Osteocyte (in vitro differentiated cells): ENCODE results near the gene NTN5. TPM values are rescaled to one million over a fixed set of nuclear protein-coding genes. Genes with fewer than 3 reads are reported as not detected.
A peak's percentile ranks its signal among the peaks of the same experiment; 100 is the strongest.
"Not testable (repeated sequence)": the region's sequence is repeated elsewhere in the genome, so short reads cannot be mapped to it uniquely, and the experiment has no call there.

ENCODE experiments used
- DNase-seq: peaks from one replicate; pipeline ENCODE4 v3.0.0; 2021; ENCODE audit warnings: mixed read lengths; ENCODE audit not compliant: unreplicated experiment; ENCODE audit errors: extremely low spot score
- H3K27ac Mint-ChIP-seq: one replicate; pipeline ENCODE4 v1.8.0; 2021; ENCODE audit warnings: mild to moderate bottlenecking, mixed read lengths; ENCODE audit not compliant: unreplicated experiment
- H3K27me3 Mint-ChIP-seq: one replicate; pipeline ENCODE4 v1.8.0; 2021; ENCODE audit warnings: mixed read lengths; ENCODE audit not compliant: unreplicated experiment
- H3K36me3 Mint-ChIP-seq: one replicate; pipeline ENCODE4 v1.8.0; 2021; ENCODE audit warnings: mixed read lengths; ENCODE audit not compliant: unreplicated experiment
- H3K4me1 Mint-ChIP-seq: one replicate; pipeline ENCODE4 v1.8.0; 2021; ENCODE audit warnings: mixed read lengths; ENCODE audit not compliant: unreplicated experiment
- H3K4me3 Mint-ChIP-seq: one replicate; pipeline ENCODE4 v1.8.0; 2021; ENCODE audit warnings: mild to moderate bottlenecking, moderate library complexity, mixed read lengths; ENCODE audit not compliant: unreplicated experiment
- H3K9me3 Mint-ChIP-seq: one replicate; pipeline ENCODE4 v1.8.0; 2021; ENCODE audit warnings: mixed read lengths; ENCODE audit not compliant: unreplicated experiment
- total RNA-seq: library from RNA; stranded (reverse); gene quantifications from 2 replicates; pipeline ENCODE4 v1.2.1, GENCODE V29; 2021
- TF ChIP-seq, protein P1 (sequence below): fragments of 200-600 bp; sonication (generic); IDR thresholded peaks from 2 replicates; pipeline ENCODE4 v1.5.0; 2021; ENCODE audit warnings: antibody characterized with exemption, mild to moderate bottlenecking, moderate library complexity

The NTN5 gene
- total RNA-seq, 1 donor from 2014 or later: 1.7 TPM

DNA sequence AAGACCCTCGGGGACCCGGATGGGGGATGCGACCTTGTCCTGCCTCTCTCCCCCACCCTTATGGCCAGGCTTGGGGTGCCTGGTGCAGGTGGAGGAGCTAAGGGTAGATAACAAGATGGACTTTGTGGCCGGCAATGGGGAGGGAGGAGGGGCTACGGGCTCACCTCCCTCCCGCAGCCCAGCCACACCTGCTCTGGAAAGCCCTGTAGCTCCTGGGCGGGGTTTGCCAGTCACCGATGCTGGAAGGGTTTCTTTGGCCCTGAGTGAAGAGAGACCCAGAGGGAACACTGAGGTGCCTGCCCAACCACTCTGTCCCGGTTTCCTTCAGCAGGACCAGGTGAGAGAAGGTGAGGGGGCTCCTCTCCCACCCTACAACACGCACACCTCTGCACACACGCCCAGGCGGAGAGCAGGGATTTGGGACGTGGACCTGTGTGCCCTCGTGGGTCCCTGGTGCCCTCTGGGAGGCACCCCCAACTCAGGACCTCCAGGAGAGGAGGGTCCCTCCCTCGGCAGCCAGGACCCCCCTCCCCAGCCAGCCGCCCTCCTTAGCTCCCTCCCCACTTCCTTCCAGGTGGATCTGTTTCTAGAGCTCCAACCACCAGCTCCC is 23.0 kb upstream of the NTN5 start, which contains the start of gene FUT2:
Gene FUT2 (plus strand): TSS at position 229 of the 610 bp plus-strand sequence. CDS start 6,986 bp downstream, outside the sequence.
- H3K36me3 Mint-ChIP-seq: no peaks in the 10 kb centered on the region
- peak within 1 kb of the TSS; percentile 47 for H3K4me3 Mint-ChIP-seq
- H3K27me3 Mint-ChIP-seq: peaks cover 7% of the 10 kb centered on the region
- peaks cover 13% of the 10 kb centered on the region for H3K4me1 Mint-ChIP-seq
- TF ChIP-seq, protein P1, sequence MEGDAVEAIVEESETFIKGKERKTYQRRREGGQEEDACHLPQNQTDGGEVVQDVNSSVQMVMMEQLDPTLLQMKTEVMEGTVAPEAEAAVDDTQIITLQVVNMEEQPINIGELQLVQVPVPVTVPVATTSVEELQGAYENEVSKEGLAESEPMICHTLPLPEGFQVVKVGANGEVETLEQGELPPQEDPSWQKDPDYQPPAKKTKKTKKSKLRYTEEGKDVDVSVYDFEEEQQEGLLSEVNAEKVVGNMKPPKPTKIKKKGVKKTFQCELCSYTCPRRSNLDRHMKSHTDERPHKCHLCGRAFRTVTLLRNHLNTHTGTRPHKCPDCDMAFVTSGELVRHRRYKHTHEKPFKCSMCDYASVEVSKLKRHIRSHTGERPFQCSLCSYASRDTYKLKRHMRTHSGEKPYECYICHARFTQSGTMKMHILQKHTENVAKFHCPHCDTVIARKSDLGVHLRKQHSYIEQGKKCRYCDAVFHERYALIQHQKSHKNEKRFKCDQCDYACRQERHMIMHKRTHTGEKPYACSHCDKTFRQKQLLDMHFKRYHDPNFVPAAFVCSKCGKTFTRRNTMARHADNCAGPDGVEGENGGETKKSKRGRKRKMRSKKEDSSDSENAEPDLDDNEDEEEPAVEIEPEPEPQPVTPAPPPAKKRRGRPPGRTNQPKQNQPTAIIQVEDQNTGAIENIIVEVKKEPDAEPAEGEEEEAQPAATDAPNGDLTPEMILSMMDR: no peak
- DNase-seq: no peak
- peak within 1 kb of the TSS; percentile 9 for H3K27ac Mint-ChIP-seq
- H3K9me3 Mint-ChIP-seq: no peaks in the 10 kb centered on the region

DNA sequence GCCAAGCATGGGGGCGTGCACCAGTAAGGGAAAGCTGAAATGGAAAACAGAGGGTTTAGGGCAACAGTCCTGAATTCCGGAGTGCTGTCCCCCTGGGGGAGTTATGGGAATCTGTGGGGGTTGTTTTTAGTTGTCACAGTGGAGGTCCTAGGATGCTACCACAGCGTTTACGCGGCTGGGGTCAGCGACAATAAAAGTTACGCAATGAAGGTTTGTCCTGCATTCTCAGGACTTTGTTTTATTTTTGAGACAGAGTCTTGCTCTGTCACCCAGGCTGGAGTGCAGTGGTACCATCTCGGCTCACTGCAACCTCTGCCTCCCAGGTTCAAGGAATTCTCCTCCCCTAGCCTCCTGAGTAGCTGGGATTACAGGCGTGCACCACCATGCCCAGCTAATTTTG is 20.8 kb upstream of the NTN5 start:
- H3K9me3 Mint-ChIP-seq: not testable (repeated sequence)

DNA sequence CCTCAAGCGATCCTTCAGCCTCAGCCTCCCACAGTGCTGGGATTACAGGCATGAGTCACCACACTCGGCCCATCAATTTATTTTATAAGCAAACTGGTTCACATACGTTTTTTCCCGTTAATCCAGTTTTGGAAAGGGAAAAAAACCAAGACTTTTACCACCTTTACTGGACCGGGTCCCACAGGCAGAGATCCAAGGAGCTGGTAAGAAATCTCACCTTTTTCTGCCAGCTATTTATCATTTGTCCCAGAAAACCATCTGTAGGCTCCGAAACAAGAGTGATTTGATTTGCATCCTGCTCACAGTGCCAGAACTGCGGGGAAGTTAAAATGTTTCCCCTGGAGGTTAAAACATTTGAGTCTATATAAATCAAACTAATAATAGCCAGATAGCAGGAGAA is 16.6 kb upstream of the NTN5 start:
- H3K9me3 Mint-ChIP-seq: no peaks in the 10 kb centered on the region
- no peaks in the 10 kb centered on the region for H3K36me3 Mint-ChIP-seq
- peaks cover 2% of the 10 kb centered on the region for H3K4me1 Mint-ChIP-seq
- no peaks in the 10 kb centered on the region for H3K27me3 Mint-ChIP-seq
- TF ChIP-seq, protein P1: no peak
- H3K27ac Mint-ChIP-seq: no peak overlapping the region
- no peak overlapping the region for H3K4me3 Mint-ChIP-seq
- DNase-seq: no peak

More for the DNA sequence above, 20.8 kb upstream of the NTN5 start:
- DNase-seq, H3K36me3 Mint-ChIP-seq, H3K4me3 Mint-ChIP-seq, H3K27me3 Mint-ChIP-seq, H3K27ac Mint-ChIP-seq: not testable (repeated sequence)
- peaks cover 13% of the 10 kb centered on the region for H3K4me1 Mint-ChIP-seq

DNA sequence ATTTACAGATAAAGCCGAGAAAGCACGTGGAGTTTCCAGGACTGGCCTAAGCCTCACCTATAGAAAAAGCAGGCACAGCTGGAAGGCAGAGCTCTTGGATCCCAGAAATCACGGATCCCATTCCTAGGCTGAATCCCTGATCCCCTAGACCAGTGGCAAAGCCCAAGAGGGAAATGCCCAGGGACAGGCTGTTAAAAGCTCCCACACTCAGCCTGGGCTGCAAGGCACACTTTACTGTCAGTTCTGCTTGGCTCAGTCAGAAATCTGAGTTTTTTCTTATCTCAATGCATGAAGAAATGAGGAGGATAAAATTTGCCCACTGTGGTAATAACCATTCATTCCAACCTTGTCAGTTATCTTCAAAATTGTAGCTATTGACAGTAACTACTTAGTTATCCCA is 15.0 kb upstream of the NTN5 start:
- TF ChIP-seq, protein P1: no peak
- Mint-ChIP-seq H3K36me3 (no peaks in the 10 kb centered on the region), H3K4me1 (no peaks in the 10 kb centered on the region), H3K27me3 (no peaks in the 10 kb centered on the region), H3K27ac (no peak overlapping the region), H3K4me3 (no peak overlapping the region), H3K9me3 (no peaks in the 10 kb centered on the region)
- no peak for DNase-seq

DNA sequence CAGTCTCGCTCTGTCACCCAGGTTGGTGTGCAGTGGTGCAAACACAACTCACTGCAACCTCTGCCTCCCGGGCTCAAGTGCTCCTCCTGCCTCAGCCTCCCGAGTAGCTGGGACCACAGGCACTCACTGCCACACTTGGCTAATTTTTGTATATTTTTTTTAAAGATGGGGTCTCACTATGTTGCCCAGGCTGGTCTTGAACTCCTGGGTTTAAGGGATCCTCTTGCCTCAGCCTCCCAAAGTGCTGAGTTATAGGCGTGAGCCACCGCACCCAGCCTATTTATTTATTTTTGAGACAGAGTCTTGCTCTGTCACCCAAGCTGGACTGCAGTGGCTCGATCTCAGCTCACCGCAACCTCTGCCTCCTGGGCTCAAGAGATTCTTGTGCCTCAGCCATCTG is 13.8 kb upstream of the NTN5 start:
- H3K36me3 Mint-ChIP-seq, H3K9me3 Mint-ChIP-seq, DNase-seq, H3K4me3 Mint-ChIP-seq, H3K4me1 Mint-ChIP-seq, H3K27me3 Mint-ChIP-seq, H3K27ac Mint-ChIP-seq: not testable (repeated sequence)

DNA sequence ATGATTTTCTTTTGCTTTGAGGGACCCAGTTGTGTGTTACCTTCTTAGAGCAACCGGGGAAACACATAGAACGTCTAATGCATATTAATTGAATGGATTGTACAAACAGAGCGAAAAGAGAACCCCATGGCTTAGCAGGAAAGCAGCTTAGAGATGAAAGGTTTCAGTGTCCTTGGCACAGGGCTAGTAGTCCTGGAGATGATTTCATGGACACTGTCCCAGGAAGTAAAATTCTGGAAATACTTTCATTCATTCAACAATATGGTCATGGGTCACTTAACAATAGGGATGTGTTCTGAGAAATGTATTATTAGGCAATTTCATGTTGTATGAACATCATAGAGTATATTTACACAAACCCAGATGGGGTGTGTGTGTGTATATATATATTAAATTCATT is 13.3 kb upstream of the NTN5 start:
- H3K9me3 Mint-ChIP-seq: no peaks in the 10 kb centered on the region
- no peak for DNase-seq
- H3K4me1 Mint-ChIP-seq: no peaks in the 10 kb centered on the region
- no peaks in the 10 kb centered on the region for H3K36me3 Mint-ChIP-seq
- no peak overlapping the region for H3K27ac Mint-ChIP-seq
- no peaks in the 10 kb centered on the region for H3K27me3 Mint-ChIP-seq
- H3K4me3 Mint-ChIP-seq: no peak overlapping the region
- TF ChIP-seq, protein P1: no peak
